ENCODE measurements around the gene NTN3.

Gene NTN3

DNA sequence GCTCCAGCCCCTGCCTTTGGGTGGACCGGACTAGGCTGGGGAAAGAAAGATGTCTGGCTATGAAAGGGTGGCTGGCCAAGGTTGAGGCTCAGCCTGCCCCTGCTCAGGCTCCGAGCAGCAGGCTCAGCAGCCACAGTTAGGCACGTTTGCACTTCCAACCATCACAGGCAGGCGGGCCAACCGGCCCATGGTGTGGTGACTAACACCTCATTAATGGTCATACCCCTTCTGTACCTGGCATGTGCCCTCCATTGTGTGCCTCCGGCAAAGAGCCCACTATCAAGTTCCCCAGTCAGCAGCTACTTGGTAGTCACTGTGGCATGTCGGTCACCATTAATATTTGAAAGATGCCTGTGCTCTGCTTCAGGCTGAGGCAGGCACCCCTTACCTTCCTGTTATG is 10.6 kb downstream of the NTN3 start:
- H3K27me3 ChIP-seq (ENCODE audit: insufficient read depth, poor library complexity, severe bottlenecking): no peaks in the 10 kb centered on the region
- TF ChIP-seq, protein P1, sequence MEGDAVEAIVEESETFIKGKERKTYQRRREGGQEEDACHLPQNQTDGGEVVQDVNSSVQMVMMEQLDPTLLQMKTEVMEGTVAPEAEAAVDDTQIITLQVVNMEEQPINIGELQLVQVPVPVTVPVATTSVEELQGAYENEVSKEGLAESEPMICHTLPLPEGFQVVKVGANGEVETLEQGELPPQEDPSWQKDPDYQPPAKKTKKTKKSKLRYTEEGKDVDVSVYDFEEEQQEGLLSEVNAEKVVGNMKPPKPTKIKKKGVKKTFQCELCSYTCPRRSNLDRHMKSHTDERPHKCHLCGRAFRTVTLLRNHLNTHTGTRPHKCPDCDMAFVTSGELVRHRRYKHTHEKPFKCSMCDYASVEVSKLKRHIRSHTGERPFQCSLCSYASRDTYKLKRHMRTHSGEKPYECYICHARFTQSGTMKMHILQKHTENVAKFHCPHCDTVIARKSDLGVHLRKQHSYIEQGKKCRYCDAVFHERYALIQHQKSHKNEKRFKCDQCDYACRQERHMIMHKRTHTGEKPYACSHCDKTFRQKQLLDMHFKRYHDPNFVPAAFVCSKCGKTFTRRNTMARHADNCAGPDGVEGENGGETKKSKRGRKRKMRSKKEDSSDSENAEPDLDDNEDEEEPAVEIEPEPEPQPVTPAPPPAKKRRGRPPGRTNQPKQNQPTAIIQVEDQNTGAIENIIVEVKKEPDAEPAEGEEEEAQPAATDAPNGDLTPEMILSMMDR (IDR thresholded peaks at IDR 0.05; ENCODE audit: poor library complexity, severe bottlenecking): no peak
- DNase-seq (ENCODE audit: low spot score): no peak
- H3K27ac ChIP-seq (ENCODE audit: poor library complexity, severe bottlenecking): no peak overlapping the region
- no peaks in the 10 kb centered on the region for H3K4me1 ChIP-seq (ENCODE audit: insufficient read depth, poor library complexity, severe bottlenecking)
- no peak for ATAC-seq (ENCODE audit: low read depth)
- H3K9me3 ChIP-seq (ENCODE audit: severe bottlenecking): no peaks in the 10 kb centered on the region
- no peak overlapping the region for H3K4me3 ChIP-seq (ENCODE audit: severe bottlenecking)
- H3K36me3 ChIP-seq (ENCODE audit: low read depth): no peaks in the 10 kb centered on the region

DNA sequence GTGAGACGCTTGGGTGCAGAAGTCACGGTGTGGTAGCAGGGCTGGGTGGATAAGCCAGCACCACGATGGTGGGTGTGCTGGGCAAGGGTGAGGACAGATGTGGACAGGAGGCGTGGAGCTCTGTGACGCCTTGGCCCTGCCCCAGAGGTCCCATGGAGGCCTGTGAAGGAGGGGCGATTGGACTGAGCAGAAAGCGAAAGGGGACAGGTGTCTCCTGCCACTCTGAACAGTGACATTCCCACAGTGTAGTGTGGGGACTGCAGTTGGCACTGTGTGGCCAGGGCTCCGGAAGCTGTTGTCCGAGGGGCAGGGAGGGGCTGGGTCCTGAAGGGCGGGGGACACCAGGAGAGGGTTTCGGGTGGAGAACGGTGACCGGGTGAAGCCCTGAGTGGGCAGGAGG is 11.2 kb downstream of the NTN3 start:
- H3K27ac ChIP-seq (ENCODE audit: poor library complexity, severe bottlenecking): no peak overlapping the region
- no peak for DNase-seq (ENCODE audit: low spot score)
- ATAC-seq (ENCODE audit: low read depth): no peak
- no peaks in the 10 kb centered on the region for H3K9me3 ChIP-seq (ENCODE audit: severe bottlenecking)
- H3K4me1 ChIP-seq (ENCODE audit: insufficient read depth, poor library complexity, severe bottlenecking): no peaks in the 10 kb centered on the region
- no peak overlapping the region for H3K4me3 ChIP-seq (ENCODE audit: severe bottlenecking)
- H3K36me3 ChIP-seq (ENCODE audit: low read depth): no peaks in the 10 kb centered on the region
- H3K27me3 ChIP-seq (ENCODE audit: insufficient read depth, poor library complexity, severe bottlenecking): no peaks in the 10 kb centered on the region
- TF ChIP-seq, protein P1 (IDR thresholded peaks at IDR 0.05; ENCODE audit: poor library complexity, severe bottlenecking): no peak

DNA sequence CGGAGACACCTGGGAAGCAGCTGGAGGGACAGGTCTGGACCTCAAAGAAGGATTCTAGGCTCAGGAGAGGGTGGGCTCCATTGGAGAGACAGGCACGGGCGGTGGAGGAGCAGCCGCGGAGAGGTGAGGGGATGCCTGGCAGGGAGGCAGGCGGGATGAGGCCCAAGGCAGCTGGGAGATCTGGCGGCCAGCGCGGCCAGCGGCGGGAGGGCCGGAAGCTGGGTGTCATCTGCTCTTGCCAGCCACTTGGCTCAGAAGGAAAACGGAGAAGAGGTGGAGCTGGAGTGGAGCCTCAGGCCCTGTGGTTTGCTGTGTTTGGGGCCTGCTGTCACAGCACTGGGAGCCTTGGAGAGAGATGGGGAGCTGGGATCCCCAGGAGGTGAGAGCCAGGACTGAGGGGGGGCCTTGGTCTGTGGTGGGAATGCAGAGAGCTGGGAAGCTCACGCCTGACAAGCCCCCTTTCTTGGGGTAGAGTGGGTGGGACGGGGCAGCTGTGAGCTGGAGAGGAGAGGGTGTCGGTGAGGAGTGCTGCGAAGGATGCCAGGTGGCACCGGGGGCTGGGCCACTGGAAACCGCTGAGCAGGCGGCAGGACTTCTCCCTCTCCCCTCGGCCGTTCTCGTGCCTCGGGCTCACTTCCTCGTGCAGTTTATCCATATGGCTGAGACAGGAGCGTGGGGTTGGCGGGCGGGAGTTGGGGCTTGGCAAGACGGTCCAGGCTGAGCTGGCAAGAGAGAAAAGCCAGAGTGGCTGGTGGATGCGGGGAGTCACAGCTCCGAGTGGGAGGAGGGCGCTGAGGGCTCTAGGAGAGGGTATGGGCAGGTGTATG is 11.8 kb downstream of the NTN3 start:
- H3K27me3 ChIP-seq (ENCODE audit: insufficient read depth, poor library complexity, severe bottlenecking): no peaks in the 10 kb centered on the region
- TF ChIP-seq, protein P1 (IDR thresholded peaks at IDR 0.05; ENCODE audit: poor library complexity, severe bottlenecking): no peak
- no peak overlapping the region for H3K4me3 ChIP-seq (ENCODE audit: severe bottlenecking)
- ATAC-seq (ENCODE audit: low read depth) (no peak), DNase-seq (ENCODE audit: low spot score) (no peak)
- no peak overlapping the region for H3K27ac ChIP-seq (ENCODE audit: poor library complexity, severe bottlenecking)
- H3K4me1 ChIP-seq (ENCODE audit: insufficient read depth, poor library complexity, severe bottlenecking): no peaks in the 10 kb centered on the region
- no peaks in the 10 kb centered on the region for H3K36me3 ChIP-seq (ENCODE audit: low read depth)
- no peaks in the 10 kb centered on the region for H3K9me3 ChIP-seq (ENCODE audit: severe bottlenecking)

DNA sequence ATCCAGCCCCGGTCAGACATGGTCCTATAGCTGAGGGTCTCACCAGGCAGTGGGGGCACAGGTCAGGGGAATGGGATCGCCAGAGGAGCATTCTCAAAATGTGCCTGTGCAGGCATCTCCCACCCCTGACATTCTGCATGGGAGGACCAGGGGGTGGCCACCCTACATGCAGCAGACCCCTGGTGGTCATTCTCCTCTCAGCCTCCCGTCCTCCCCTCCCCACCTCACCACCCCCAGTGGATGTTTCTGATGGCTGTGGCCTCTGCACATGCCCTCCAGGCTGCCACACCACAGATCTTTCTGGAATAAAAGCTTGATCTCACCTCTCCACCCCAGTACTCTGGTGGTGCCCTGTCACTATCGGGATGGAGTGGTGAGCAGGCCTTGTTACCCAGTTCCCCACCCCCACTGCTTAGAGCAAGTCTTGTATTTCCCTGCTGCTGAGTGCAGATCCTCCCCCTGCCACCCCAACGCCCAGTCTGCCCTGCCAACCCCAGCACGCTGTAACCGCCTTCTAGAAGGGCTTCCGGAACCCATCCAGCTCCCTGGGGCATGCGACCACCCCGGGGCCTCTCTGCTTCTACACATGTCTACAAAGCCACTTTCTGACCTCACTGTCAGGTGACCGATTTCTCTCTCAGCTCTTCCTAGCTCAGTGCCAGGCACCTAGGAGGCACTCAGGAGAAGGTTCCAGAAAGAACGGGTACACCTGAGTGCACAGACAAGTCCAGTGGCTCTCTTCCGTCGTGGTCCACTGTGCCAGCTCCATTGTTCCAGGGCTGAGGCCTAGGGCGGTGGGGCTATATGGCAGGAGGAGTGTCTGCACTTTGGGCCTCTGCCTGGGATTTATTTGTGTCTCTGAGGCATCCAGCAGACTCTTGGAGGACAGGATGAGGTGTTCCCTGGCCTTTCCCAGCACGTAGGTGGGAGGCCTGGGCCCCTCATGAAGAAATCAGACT is 13.1 kb downstream of the NTN3 start:
- Histone ChIP-seq H3K27me3 (ENCODE audit: insufficient read depth, poor library complexity, severe bottlenecking) (no peaks in the 10 kb centered on the region), H3K27ac (ENCODE audit: poor library complexity, severe bottlenecking) (no peak overlapping the region), H3K4me1 (ENCODE audit: insufficient read depth, poor library complexity, severe bottlenecking) (no peaks in the 10 kb centered on the region), H3K36me3 (ENCODE audit: low read depth) (no peaks in the 10 kb centered on the region), H3K9me3 (ENCODE audit: severe bottlenecking) (no peaks in the 10 kb centered on the region), H3K4me3 (ENCODE audit: severe bottlenecking) (no peak overlapping the region)
- DNase-seq (ENCODE audit: low spot score): no peak
- no peak for ATAC-seq (ENCODE audit: low read depth)
- TF ChIP-seq, protein P1 (IDR thresholded peaks at IDR 0.05; ENCODE audit: poor library complexity, severe bottlenecking): no peak

All from RWPE2 (cell line).